Ovary (tissue), 9 donors: ENCODE data around the gene BRIP1. TPM values are rescaled to one million over a fixed set of nuclear protein-coding genes. Genes with fewer than 3 reads are reported as not detected.

Source experiments
- DNase-seq, 5 donors: peaks; one replicate each; pipeline ENCODE4 v3.0.0-alpha.2; 2019 to 2020
- H3K27ac ChIP-seq, 2 donors: fragments of 200-600 bp; one replicate each; pipeline versions ENCODE4 v1.5.1 to v1.8.0; 2019 to 2022
- H3K27me3 ChIP-seq: fragments of 200-600 bp; one replicate; pipeline ENCODE4 v1.8.0; 2022
- H3K36me3 ChIP-seq: fragments of 200-600 bp; sonication (generic); one replicate; pipeline ENCODE4 v1.5.1; 2019
- H3K4me1 ChIP-seq: one replicate; pipeline ENCODE4 v1.8.1; 2013; ENCODE audit warnings: mild to moderate bottlenecking, moderate library complexity; ENCODE audit not compliant: insufficient read depth
- H3K4me3 ChIP-seq: fragments of 200-600 bp; sonication (generic); one replicate; pipeline ENCODE4 v1.5.1; 2017
- H3K9me3 ChIP-seq, 2 donors: fragments of 200-600 bp in 1 of 2; sonication (generic) in 1 of 2; one replicate each; pipeline versions ENCODE4 v1.5.1 to v1.8.1; 2013 to 2019; ENCODE audit warnings: mild to moderate bottlenecking in 1 of 2, moderate library complexity in 1 of 2
- EP300 ChIP-seq: sonication (generic); formaldehyde crosslinking; IDR thresholded peaks from one replicate; pipeline ENCODE4 v1.6.1; 2017; ENCODE audit warnings: antibody characterized with exemption
- POLR2A ChIP-seq: fragments of 450-650 bp; IDR thresholded peaks from one replicate; pipeline ENCODE4 v1.6.1; 2017; ENCODE audit warnings: antibody characterized with exemption, mild to moderate bottlenecking, moderate library complexity
- WGBS, 3 donors: extraction: QIAGEN DNeasy Blood & Tissue Kit in 1 of 3; methylation state at CpG; one replicate each; pipeline versions ENCODE4 v1.1.5 to v1.1.7; 2013 to 2017; 5-methylcytosine and 5-hydroxymethylcytosine counted together
- intact Hi-C, 4 donors: fragments of 100-400 bp; cut with DNase I; formaldehyde crosslinking; loops; one replicate each; pipeline versions ENCODE4 v1.11.0 to v1.15.1; 2022 to 2023
- polyA plus RNA-seq, 2 donors: library from polyadenylated mRNA; stranded (reverse); fragments of 200-250 nt in 1 of 2; fragments of 350-450 nt in 1 of 2; fragmentation: Illumina TruSeq in 1 of 2; extraction: RNeasy Lipid Tissue Mini Kit (QIAGEN cat#74804) in 1 of 2; gene quantifications; one replicate each; pipeline ENCODE4 v1.2.3, GENCODE V29; 2013 to 2014
- total RNA-seq, 7 donors: library from RNA; depleted of rRNA in 2 of 7; stranded (reverse); fragments of >200 nt in 2 of 7; fragmentation: NEBNext Ultra II Directional in 3 of 7; extraction: Animal tissue kit (Norgen Biotek cat#: 25700) in 3 of 7; gene quantifications; one replicate each; pipeline versions ENCODE4 v1.1.0 to v1.2.4, GENCODE V29; 2016 to 2023
- TF ChIP-seq, protein P1 (sequence below), 3 donors: fragments of 450-650 bp in 2 of 3; fragments of 200-600 bp in 1 of 3; IDR thresholded peaks; one replicate each; pipeline versions ENCODE4 v1.5.1 to v1.8.0; 2016 to 2022; ENCODE audit warnings: antibody characterized with exemption in 3 of 3, mild to moderate bottlenecking in 1 of 3
- donor health status: DM: no; HTN: no; CAD: no; lungs with moderate emphysema.
- donor health status: DM: no; HTN: no; CAD: no.
- donor health status: Bipolar disorder and iron deficiency.
- donor health status: DM: yes; HTN: yes; CAD: no.
- donor health status: DM: no; HTN: no; CAD: no.
- donor health status: DM: yes; HTN: yes; CAD: no.

Gene BRIP1
- total and polyA plus RNA-seq, 9 donors = 0.11 to 2.3 (median 1.1) TPM

DNA sequence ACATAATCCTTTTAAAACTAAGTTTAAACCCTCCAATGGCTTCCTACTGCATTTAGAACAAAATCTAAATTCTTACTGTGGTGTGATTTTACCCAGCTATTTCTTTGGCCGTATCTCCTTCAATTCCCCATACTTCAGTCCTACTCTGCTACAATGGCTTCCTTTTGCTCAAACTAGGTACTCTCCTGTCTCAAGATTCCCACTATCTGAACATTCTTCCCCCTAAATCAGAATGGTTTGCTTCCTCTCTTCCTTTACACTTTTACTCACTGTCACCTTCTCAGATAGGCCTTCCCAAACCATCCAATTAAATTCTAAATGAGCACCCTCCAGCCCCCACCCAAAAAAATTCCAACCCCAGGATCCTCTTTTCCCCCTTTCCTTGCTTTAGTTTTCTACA, 109.2 kb downstream of the BRIP1 start:
- DNase-seq = no peak
- no peaks in the 10 kb centered on the region for H3K9me3 ChIP-seq
- H3K36me3 ChIP-seq = no peaks in the 10 kb centered on the region
- no peak overlapping the region for H3K4me3 ChIP-seq
- 93 to 98% (median 96%) methylated on average over 1 of the region's 1 CpG for WGBS, 3 donors
- intact Hi-C loops = no loop called here
- H3K27ac ChIP-seq = no peak overlapping the region
- TF ChIP-seq EP300 (no peak), POLR2A (no peak)
- TF ChIP-seq, protein P1, sequence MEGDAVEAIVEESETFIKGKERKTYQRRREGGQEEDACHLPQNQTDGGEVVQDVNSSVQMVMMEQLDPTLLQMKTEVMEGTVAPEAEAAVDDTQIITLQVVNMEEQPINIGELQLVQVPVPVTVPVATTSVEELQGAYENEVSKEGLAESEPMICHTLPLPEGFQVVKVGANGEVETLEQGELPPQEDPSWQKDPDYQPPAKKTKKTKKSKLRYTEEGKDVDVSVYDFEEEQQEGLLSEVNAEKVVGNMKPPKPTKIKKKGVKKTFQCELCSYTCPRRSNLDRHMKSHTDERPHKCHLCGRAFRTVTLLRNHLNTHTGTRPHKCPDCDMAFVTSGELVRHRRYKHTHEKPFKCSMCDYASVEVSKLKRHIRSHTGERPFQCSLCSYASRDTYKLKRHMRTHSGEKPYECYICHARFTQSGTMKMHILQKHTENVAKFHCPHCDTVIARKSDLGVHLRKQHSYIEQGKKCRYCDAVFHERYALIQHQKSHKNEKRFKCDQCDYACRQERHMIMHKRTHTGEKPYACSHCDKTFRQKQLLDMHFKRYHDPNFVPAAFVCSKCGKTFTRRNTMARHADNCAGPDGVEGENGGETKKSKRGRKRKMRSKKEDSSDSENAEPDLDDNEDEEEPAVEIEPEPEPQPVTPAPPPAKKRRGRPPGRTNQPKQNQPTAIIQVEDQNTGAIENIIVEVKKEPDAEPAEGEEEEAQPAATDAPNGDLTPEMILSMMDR (IDR thresholded peaks at IDR 0.05) = no peak
- H3K4me1 ChIP-seq = no peaks in the 10 kb centered on the region
- H3K27me3 ChIP-seq = no peaks in the 10 kb centered on the region

DNA sequence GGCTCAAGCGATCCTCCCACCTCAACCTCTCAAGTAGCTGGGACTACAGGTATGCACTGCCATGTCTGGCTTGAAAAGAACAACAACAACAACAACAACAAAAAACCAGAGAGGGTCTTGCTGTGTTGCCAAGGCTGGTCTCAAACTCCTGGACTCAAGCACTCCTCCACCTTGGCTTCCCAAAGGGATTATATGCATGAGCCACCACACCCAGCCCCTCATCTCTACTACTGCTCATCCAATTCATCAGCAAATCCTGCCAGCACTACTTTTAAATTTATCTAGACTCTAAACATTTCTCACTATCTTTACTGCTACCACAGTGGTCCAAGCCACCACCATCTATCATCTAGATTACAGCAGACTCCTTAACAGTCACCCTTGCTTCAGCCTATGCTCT, 109.6 kb downstream of the BRIP1 start:
- Histone ChIP-seq H3K27me3 (no peaks in the 10 kb centered on the region), H3K9me3 (no peaks in the 10 kb centered on the region), H3K36me3 (no peaks in the 10 kb centered on the region), H3K4me1 (no peaks in the 10 kb centered on the region), H3K27ac (no peak overlapping the region), H3K4me3 (no peak overlapping the region)
- 90 to 97% (median 94%) methylated on average over 1 of the region's 1 CpG for WGBS, 3 donors
- TF ChIP-seq, protein P1 (IDR thresholded peaks at IDR 0.05) = no peak
- TF ChIP-seq EP300 (no peak), POLR2A (no peak)
- intact Hi-C loops = no loop called here
- DNase-seq = no peak

DNA sequence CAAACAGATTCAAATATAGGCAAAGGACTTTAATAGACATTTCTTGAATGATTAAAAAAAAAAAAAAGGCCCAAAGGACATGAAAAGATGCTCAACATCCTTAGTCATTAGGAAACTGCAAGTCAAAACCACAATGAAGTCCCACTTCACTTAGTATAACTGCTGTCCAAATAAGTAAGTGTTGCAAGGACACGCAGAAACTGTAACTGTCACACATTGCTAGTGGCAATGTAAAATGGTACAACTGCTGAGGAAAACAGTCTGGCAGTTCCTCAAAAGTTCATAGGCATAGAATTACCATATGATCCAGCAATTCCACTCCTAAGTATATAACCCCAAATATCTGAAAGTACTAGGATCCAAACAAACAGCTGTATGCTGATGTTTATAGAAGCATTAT, 112.7 kb downstream of the BRIP1 start:
- intact Hi-C loops = no loop called here
- Histone ChIP-seq H3K27me3 (no peaks in the 10 kb centered on the region), H3K36me3 (no peaks in the 10 kb centered on the region), H3K27ac (no peak overlapping the region), H3K4me3 (no peak overlapping the region), H3K9me3 (no peaks in the 10 kb centered on the region), H3K4me1 (no peaks in the 10 kb centered on the region)
- WGBS, 3 donors = 90 to 94% (median 92%) methylated on average over 1 of the region's 1 CpG
- TF ChIP-seq EP300 (no peak), POLR2A (no peak)
- TF ChIP-seq, protein P1 (IDR thresholded peaks at IDR 0.05) = no peak
- no peak for DNase-seq

DNA sequence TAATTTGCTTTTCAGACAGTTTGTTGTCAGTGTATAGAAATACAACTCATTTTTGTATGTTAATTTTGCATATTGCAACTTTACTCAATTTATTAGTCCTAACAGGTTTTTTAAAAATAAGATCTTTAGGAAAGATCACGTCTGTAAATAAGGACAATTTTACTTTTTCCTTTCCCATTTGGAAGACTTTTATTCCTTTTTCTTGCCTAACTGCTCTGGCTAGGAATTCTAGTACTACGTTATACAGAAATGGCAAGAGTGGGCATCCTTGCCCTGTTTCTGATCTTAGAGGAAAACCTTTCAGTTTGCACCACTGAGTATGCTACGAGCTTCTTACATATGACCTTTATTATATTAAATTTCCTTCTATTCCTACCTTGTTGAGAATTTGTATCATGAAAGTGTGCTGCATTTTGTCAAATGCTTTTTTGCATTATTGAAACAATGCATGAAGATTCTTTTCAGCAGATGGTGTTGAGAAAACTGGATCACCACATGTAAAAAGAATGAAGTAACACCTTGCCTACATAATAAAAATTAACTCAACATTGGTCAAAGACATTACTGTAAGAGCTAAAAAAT, 113.4 kb downstream of the BRIP1 start:
- TF ChIP-seq, protein P1 (IDR thresholded peaks at IDR 0.05) = no peak
- no peak for TF ChIP-seq EP300
- TF ChIP-seq POLR2A = no peak
- Histone ChIP-seq H3K27ac (no peak overlapping the region), H3K4me3 (no peak overlapping the region), H3K27me3 (no peaks in the 10 kb centered on the region), H3K9me3 (no peaks in the 10 kb centered on the region), H3K4me1 (no peaks in the 10 kb centered on the region), H3K36me3 (no peaks in the 10 kb centered on the region)
- intact Hi-C loops = no loop called here
- DNase-seq = no peak
- 97 to 98% (median 98%) methylated on average over 3 of the region's 3 CpGs for WGBS, 3 donors
